Uterus (tissue), 2 donors: ENCODE results near the gene EPB41L1.

Experiments
- CTCF ChIP-seq, 4 experiments: fragments of 200-600 bp in 2 of 4; fragments of 450-650 bp in 2 of 4; sonication (generic) in 2 of 4; IDR thresholded peaks; one replicate each; pipeline ENCODE4 v1.5.1; 2016 to 2019; ENCODE audit warnings: antibody characterized with exemption in 4 of 4, mild to moderate bottlenecking in 2 of 4, moderate library complexity in 1 of 4
- POLR2A ChIP-seq, 2 donors: fragments of 450-650 bp; IDR thresholded peaks; one replicate each; pipeline ENCODE4 v1.6.1; 2016; ENCODE audit warnings: antibody characterized with exemption in 2 of 2, mild to moderate bottlenecking in 1 of 2, moderate library complexity in 1 of 2

GRCh38 chr20:36177716-36178115 lies 23.2 kb downstream of the EPB41L1 start:
- no peak for TF ChIP-seq CTCF (IDR thresholded peaks at IDR 0.05)
- TF ChIP-seq POLR2A (IDR thresholded peaks at IDR 0.05): no peak
